ENCODE data around the gene SLIT3.

Gene SLIT3

GRCh38 chr5:168939156-168939800, 361.7 kb downstream of the SLIT3 start:
- Histone ChIP-seq H3K9me3 (no peaks in the 10 kb centered on the region), H3K27me3 (no peaks in the 10 kb centered on the region), H3K4me3 (ENCODE audit: low read depth, low read length) (no peak overlapping the region), H3K4me1 (peaks cover 42% of the 10 kb centered on the region), H3K36me3 (no peaks in the 10 kb centered on the region)
- TF ChIP-seq CTCF (IDR thresholded peaks at IDR 0.05; ENCODE audit: low read depth, low read length): no peak
- DNase-seq: no peak

GRCh38 chr5:168936511-168936910, 364.4 kb downstream of the SLIT3 start:
- Histone ChIP-seq H3K36me3 (no peaks in the 10 kb centered on the region), H3K4me1 (peaks cover 23% of the 10 kb centered on the region), H3K4me3 (ENCODE audit: low read depth, low read length) (no peak overlapping the region), H3K9me3 (no peaks in the 10 kb centered on the region), H3K27me3 (no peaks in the 10 kb centered on the region)
- DNase-seq: no peak
- TF ChIP-seq CTCF (IDR thresholded peaks at IDR 0.05; ENCODE audit: low read depth, low read length): no peak

- Histone ChIP-seq H3K27me3 (no peaks in the 10 kb centered on the region), H3K4me3 (ENCODE audit: low read depth, low read length) (no peak overlapping the region), H3K9me3 (no peaks in the 10 kb centered on the region), H3K4me1 (peaks cover 11% of the 10 kb centered on the region), H3K36me3 (no peaks in the 10 kb centered on the region)
- DNase-seq: no peak
- no peak for TF ChIP-seq CTCF (IDR thresholded peaks at IDR 0.05; ENCODE audit: low read depth, low read length)
These were observed 365.8 kb downstream of the SLIT3 start for GRCh38 chr5:168935183-168935582.

- Histone ChIP-seq H3K4me3 (ENCODE audit: low read depth, low read length) (no peak overlapping the region), H3K9me3 (no peaks in the 10 kb centered on the region), H3K36me3 (no peaks in the 10 kb centered on the region), H3K4me1 (peaks cover 4% of the 10 kb centered on the region; the same call in 1 of the 2 replicates), H3K27me3 (no peaks in the 10 kb centered on the region)
- DNase-seq: no peak
- no peak for TF ChIP-seq CTCF (IDR thresholded peaks at IDR 0.05; ENCODE audit: low read depth, low read length)
These were observed 366.8 kb downstream of the SLIT3 start for GRCh38 chr5:168934169-168934568.

GRCh38 chr5:168932400-168933189, 368.3 kb downstream of the SLIT3 start:
- Histone ChIP-seq H3K27me3 (no peaks in the 10 kb centered on the region), H3K9me3 (no peaks in the 10 kb centered on the region), H3K4me3 (ENCODE audit: low read depth, low read length) (no peak overlapping the region), H3K4me1 (peaks cover 8% of the 10 kb centered on the region; the same call in 1 of the 2 replicates), H3K36me3 (no peaks in the 10 kb centered on the region)
- no peak for TF ChIP-seq CTCF (IDR thresholded peaks at IDR 0.05; ENCODE audit: low read depth, low read length)
- DNase-seq: no peak

Data from BE2C (cell line).